Lower leg skin (tissue), 4 donors: Measurements from ENCODE around the gene PATJ. TPM values are rescaled to one million over a fixed set of nuclear protein-coding genes. Genes with fewer than 3 reads are reported as not detected.

Source experiments
- DNase-seq, 2 donors: peaks; one replicate each; pipeline ENCODE4 v3.0.0-alpha.2; 2019; ENCODE audit warnings: low spot score in 2 of 2
- H3K4me3 ChIP-seq: fragments of 200-600 bp; sonication (generic); 2 replicates; pipeline ENCODE4 v1.5.1; 2017; ENCODE audit warnings: mild to moderate bottlenecking, low read depth; ENCODE audit not compliant: poor library complexity, severe bottlenecking
- CTCF ChIP-seq, 3 donors: fragments of 450-650 bp; IDR thresholded peaks; one replicate each; pipeline ENCODE4 v1.5.1; 2016; ENCODE audit warnings: antibody characterized with exemption in 3 of 3, mild to moderate bottlenecking in 3 of 3, moderate library complexity in 2 of 3
- POLR2A ChIP-seq, 2 donors: fragments of 450-650 bp; IDR thresholded peaks; one replicate each; pipeline ENCODE4 v1.6.1; 2016 to 2017; ENCODE audit warnings: antibody characterized with exemption in 2 of 2, mild to moderate bottlenecking in 1 of 2, moderate library complexity in 1 of 2
- WGBS, 2 donors: methylation state at CpG; one replicate each; pipeline ENCODE4 v1.1.5; 2018; 5-methylcytosine and 5-hydroxymethylcytosine counted together
- intact Hi-C: fragments of 100-400 bp; cut with DNase I; formaldehyde crosslinking; loops from one replicate; pipeline ENCODE4 v1.15.0; 2023; ENCODE audit warnings: low total_unique reads
- total RNA-seq, 4 donors: library from RNA; depleted of rRNA; stranded (reverse); fragments of >200 nt; gene quantifications; one replicate each; pipeline ENCODE4 v1.1.0, GENCODE V29; 2016

PATJ gene
- total RNA-seq, 4 donors from 2014 or later = 50.5 to 89.3 (median 64.5) TPM

- intact Hi-C loops = no loop called here
- TF ChIP-seq POLR2A (IDR thresholded peaks at IDR 0.05) (no peak), CTCF (IDR thresholded peaks at IDR 0.05) (no peak)
- no peak overlapping the region for H3K4me3 ChIP-seq
- no peak for DNase-seq
Measured at GRCh38 chr1:61978796-61979195, 236.5 kb downstream of the PATJ start.

- H3K4me3 ChIP-seq = no peak overlapping the region
- intact Hi-C loops = no loop called here
- no peak for TF ChIP-seq POLR2A (IDR thresholded peaks at IDR 0.05)
- WGBS, 2 donors = 93 to 96% methylated on average over 4 of the region's 4 CpGs
- DNase-seq = no peak
Measured at GRCh38 chr1:61979729-61980128, 237.4 kb downstream of the PATJ start.

GRCh38 chr1:61980561-61980960 is 238.3 kb downstream of the PATJ start:
- TF ChIP-seq POLR2A (IDR thresholded peaks at IDR 0.05) (no peak), CTCF (IDR thresholded peaks at IDR 0.05) (no peak)
- no peak overlapping the region for H3K4me3 ChIP-seq
- intact Hi-C loops = no loop called here
- 86% methylated on average over 4 of the region's 4 CpGs for WGBS, 2 donors
- no peak for DNase-seq

- WGBS, 2 donors = 94 to 96% methylated on average over 7 of the region's 7 CpGs
- no peak overlapping the region for H3K4me3 ChIP-seq
- no peak for DNase-seq
- intact Hi-C loops = no loop called here
- TF ChIP-seq POLR2A (IDR thresholded peaks at IDR 0.05) = no peak
- TF ChIP-seq CTCF (IDR thresholded peaks at IDR 0.05) = no peak
Measured at GRCh38 chr1:61981870-61982660, 239.8 kb downstream of the PATJ start.

GRCh38 chr1:61983236-61983635 is 241.0 kb downstream of the PATJ start:
- TF ChIP-seq POLR2A (IDR thresholded peaks at IDR 0.05) (no peak), CTCF (IDR thresholded peaks at IDR 0.05) (no peak)
- intact Hi-C loops = no loop called here
- 45 to 80% methylated on average over 1 of the region's 1 CpG for WGBS, 2 donors

GRCh38 chr1:61992257-61992656 is 250.0 kb downstream of the PATJ start:
- no peak for DNase-seq
- WGBS, 2 donors = 95 to 97% methylated on average over 5 of the region's 5 CpGs
- intact Hi-C loops = no loop called here
- no peak for TF ChIP-seq CTCF (IDR thresholded peaks at IDR 0.05)
- TF ChIP-seq POLR2A (IDR thresholded peaks at IDR 0.05) = no peak
- H3K4me3 ChIP-seq = no peak overlapping the region

More at GRCh38 chr1:61983236-61983635, 241.0 kb downstream of the PATJ start:
- H3K4me3 ChIP-seq = no peak overlapping the region
- DNase-seq = no peak
